HG03575 (cell line): ENCODE measurements around the gene DNAH17.
"Not testable (repeated sequence)": the region's sequence is repeated elsewhere in the genome, so short reads cannot be mapped to it uniquely, and the experiment has no call there.

Experiments used
- ATAC-seq: cut with Tn5 transposase; IDR thresholded peaks from one replicate; pipeline ENCODE4 v1.9.1; 2021; ENCODE audit not compliant: unreplicated experiment, insufficient number of reproducible peaks, low FRiP score; ENCODE audit errors: extremely low read depth

Gene DNAH17

GRCh38 chr17:78503388-78503787, 73.8 kb downstream of the DNAH17 start:
- not testable (repeated sequence) for ATAC-seq

- no peak for ATAC-seq
Observed at GRCh38 chr17:78502611-78503148, 74.5 kb downstream of the DNAH17 start.

- no peak for ATAC-seq
Observed at GRCh38 chr17:78501241-78502036, 75.8 kb downstream of the DNAH17 start.

- ATAC-seq: no peak
Observed at GRCh38 chr17:78500806-78501205, 76.4 kb downstream of the DNAH17 start.

- no peak for ATAC-seq
Observed at GRCh38 chr17:78499715-78500540, 77.3 kb downstream of the DNAH17 start.

GRCh38 chr17:78498848-78499247, 78.3 kb downstream of the DNAH17 start:
- no peak for ATAC-seq

GRCh38 chr17:78497115-78497540, 80.1 kb downstream of the DNAH17 start:
- ATAC-seq: no peak

GRCh38 chr17:78496311-78496710, 80.9 kb downstream of the DNAH17 start:
- ATAC-seq: no peak

- no peak for ATAC-seq
Observed at GRCh38 chr17:78495634-78496033, 81.6 kb downstream of the DNAH17 start.

- no peak for ATAC-seq
Observed at GRCh38 chr17:78494696-78495330, 82.4 kb downstream of the DNAH17 start.

GRCh38 chr17:78493853-78494695, 83.1 kb downstream of the DNAH17 start:
- ATAC-seq: no peak

GRCh38 chr17:78493450-78493849, 83.7 kb downstream of the DNAH17 start:
- ATAC-seq: no peak

GRCh38 chr17:78492116-78492799, 84.9 kb downstream of the DNAH17 start:
- ATAC-seq: no peak

GRCh38 chr17:78491236-78492115, 85.7 kb downstream of the DNAH17 start:
- ATAC-seq: no peak

- no peak for ATAC-seq
Observed at GRCh38 chr17:78490673-78491072, 86.5 kb downstream of the DNAH17 start.

GRCh38 chr17:78490156-78490555, 87.0 kb downstream of the DNAH17 start:
- no peak for ATAC-seq
